Keratinocyte (primary cell): Measurements from ENCODE around the gene ASB13. TPM values are rescaled to one million over a fixed set of nuclear protein-coding genes. Genes with fewer than 3 reads are reported as not detected.

Source experiments
- DNase-seq: peaks from one replicate; pipeline ENCODE4 v3.0.0-alpha.2; 2011; ENCODE audit warnings: low read depth, missing footprints, low spot score
- FAIRE-seq: peaks from 2 replicates; lab custom pipeline; 2011; peaks lifted over from hg19 to GRCh38; lab: Jason Lieb, UNC
- H2AFZ ChIP-seq: 2 replicates; pipeline ENCODE4 v1.6.0; 2012; ENCODE audit warnings: low read length, control low read depth, inconsistent platforms; ENCODE audit not compliant: control insufficient read depth
- H3K27ac ChIP-seq: 2 replicates; pipeline ENCODE4 v1.5.1; 2011; ENCODE audit warnings: low read length; ENCODE audit not compliant: control insufficient read depth, insufficient read depth
- H3K27me3 ChIP-seq: 3 replicates; pipeline ENCODE4 v1.6.0; 2011; ENCODE audit warnings: low read length; ENCODE audit not compliant: control insufficient read depth, insufficient read depth; ENCODE audit errors: extremely low read depth
- H3K36me3 ChIP-seq, 2 experiments: 2 replicates in 1 of 2; 3 replicates in 1 of 2; pipeline ENCODE4 v1.5.1; 2011; ENCODE audit warnings: low read length in 2 of 2, mild to moderate bottlenecking in 1 of 2; ENCODE audit not compliant: control insufficient read depth in 2 of 2, insufficient read depth in 2 of 2; ENCODE audit errors: extremely low read depth in 1 of 2
- H3K4me1 ChIP-seq: 3 replicates; pipeline ENCODE4 v1.5.1; 2011; ENCODE audit warnings: low read length; ENCODE audit not compliant: control insufficient read depth, insufficient read depth; ENCODE audit errors: extremely low read depth
- H3K4me2 ChIP-seq: 3 replicates; pipeline ENCODE4 v1.6.0; 2011; ENCODE audit warnings: low read depth, low read length; ENCODE audit not compliant: control insufficient read depth, insufficient read depth; ENCODE audit errors: extremely low read depth
- H3K4me3 ChIP-seq, 3 experiments: fragments of 200-600 bp in 1 of 3; sonication (generic) in 1 of 3; 2 replicates in 2 of 3; 3 replicates in 1 of 3; pipeline ENCODE4 v1.5.1; 2011 to 2016; ENCODE audit warnings: low read length in 3 of 3, mild to moderate bottlenecking in 3 of 3, control low read depth in 2 of 3, inconsistent platforms in 1 of 3, low read depth in 1 of 3, mixed read lengths in 1 of 3, mixed run types in 1 of 3, moderate library complexity in 1 of 3; ENCODE audit not compliant: control insufficient read depth in 2 of 3, insufficient read depth in 2 of 3; ENCODE audit errors: extremely low read depth in 1 of 3
- H3K79me2 ChIP-seq: 2 replicates; pipeline ENCODE4 v1.6.0; 2012; ENCODE audit warnings: low read length; ENCODE audit not compliant: control insufficient read depth, insufficient read depth
- H3K9ac ChIP-seq: 3 replicates; pipeline ENCODE4 v1.6.0; 2011; ENCODE audit warnings: low read length; ENCODE audit not compliant: control insufficient read depth, insufficient read depth; ENCODE audit errors: extremely low read depth
- H3K9me1 ChIP-seq: 3 replicates; pipeline ENCODE4 v1.6.0; 2011; ENCODE audit warnings: low read length; ENCODE audit not compliant: control insufficient read depth, insufficient read depth; ENCODE audit errors: extremely low read depth
- H3K9me3 ChIP-seq: 2 replicates; pipeline ENCODE4 v1.5.1; 2012; ENCODE audit warnings: low read depth, low read length; ENCODE audit not compliant: control insufficient read depth
- H4K20me1 ChIP-seq: 3 replicates; pipeline ENCODE4 v1.6.0; 2011; ENCODE audit warnings: low read length; ENCODE audit not compliant: control insufficient read depth, insufficient read depth; ENCODE audit errors: extremely low read depth
- EZH2 ChIP-seq: IDR thresholded peaks from one replicate; pipeline ENCODE4 v1.6.1; 2012; ENCODE audit warnings: inconsistent platforms, mild to moderate bottlenecking, low read length, moderate library complexity
- dilution Hi-C: fragments of 300-500 bp; cut with MboI; formaldehyde crosslinking; loops from one replicate; pipeline ENCODE4 v1.7.0; 2020; ENCODE audit warnings: low sequenced_read_pairs; ENCODE audit not compliant: extremely low pct_ligation_motif_present
- polyA plus RNA-seq, 5 experiments: library from polyadenylated mRNA; depleted of rRNA in 3 of 5; stranded (reverse) in 3 of 5; stranded (forward) in 1 of 5; unstranded in 1 of 5; fragments of >200 nt; gene quantifications; 1 replicate in 1 of 5; 2 replicates in 3 of 5; 3 replicates in 1 of 5; pipeline versions ENCODE4 v1.2.1 to v1.2.3, GENCODE V29; 2011 to 2012; ENCODE audit warnings: missing spikeins in 2 of 5, low read depth in 1 of 5, low replicate concordance in 1 of 5
- TF ChIP-seq, protein P1 (sequence below), 3 experiments: IDR thresholded peaks in 1 of 3; conservative IDR thresholded peaks in 1 of 3; optimal IDR thresholded peaks in 1 of 3; 2 replicates in 2 of 3; 3 replicates in 1 of 3; pipeline versions ENCODE3 to v1.5.1; 2011; ENCODE audit warnings: low read length in 3 of 3, mild to moderate bottlenecking in 3 of 3, moderate library complexity in 2 of 3, control low read depth in 1 of 3, inconsistent platforms in 1 of 3; ENCODE audit not compliant: insufficient read depth in 2 of 3; ENCODE audit errors: extremely low read depth in 1 of 3

ASB13 gene
- polyA plus RNA-seq, 1 donor (not counting 4 experiments of a cell fraction or from before 2014, with no cell fraction given), result 6.4 TPM

DNA sequence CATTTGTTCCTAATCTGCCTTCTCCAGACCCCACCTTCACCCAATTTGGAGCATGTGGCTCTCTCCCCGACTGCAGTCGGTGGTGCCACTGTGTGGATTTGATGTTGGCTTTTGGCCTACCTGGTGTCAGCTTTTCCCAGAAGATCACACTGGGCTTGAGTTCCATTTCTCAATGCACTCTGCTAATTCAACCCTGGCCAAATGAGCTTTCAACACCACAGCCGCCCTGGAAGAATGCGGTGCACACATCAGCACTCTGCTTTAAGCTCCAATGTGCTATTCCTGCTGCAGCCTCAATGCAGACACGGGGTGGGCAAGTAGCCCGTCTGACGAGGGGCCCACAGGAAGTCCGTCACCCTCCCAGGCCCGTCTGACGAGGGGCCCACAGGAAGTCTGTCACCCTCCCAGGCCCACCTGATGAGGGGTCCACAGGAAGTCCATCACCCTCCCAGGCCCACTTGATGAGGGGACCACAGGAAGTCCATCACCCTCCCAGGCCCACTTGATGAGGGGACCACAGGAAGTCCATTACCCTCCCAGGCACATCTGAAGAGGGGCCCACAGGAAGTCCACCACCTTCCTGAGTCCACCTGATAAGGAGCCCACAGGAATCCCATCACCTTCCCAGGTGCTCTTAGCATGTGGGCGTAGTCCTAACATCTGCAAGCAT is 64.4 kb downstream of the ASB13 start:
- no peaks in the 10 kb centered on the region for H3K9me1 ChIP-seq
- dilution Hi-C loops, result no loop called here
- no peak overlapping the region for H3K4me2 ChIP-seq
- TF ChIP-seq, protein P1, sequence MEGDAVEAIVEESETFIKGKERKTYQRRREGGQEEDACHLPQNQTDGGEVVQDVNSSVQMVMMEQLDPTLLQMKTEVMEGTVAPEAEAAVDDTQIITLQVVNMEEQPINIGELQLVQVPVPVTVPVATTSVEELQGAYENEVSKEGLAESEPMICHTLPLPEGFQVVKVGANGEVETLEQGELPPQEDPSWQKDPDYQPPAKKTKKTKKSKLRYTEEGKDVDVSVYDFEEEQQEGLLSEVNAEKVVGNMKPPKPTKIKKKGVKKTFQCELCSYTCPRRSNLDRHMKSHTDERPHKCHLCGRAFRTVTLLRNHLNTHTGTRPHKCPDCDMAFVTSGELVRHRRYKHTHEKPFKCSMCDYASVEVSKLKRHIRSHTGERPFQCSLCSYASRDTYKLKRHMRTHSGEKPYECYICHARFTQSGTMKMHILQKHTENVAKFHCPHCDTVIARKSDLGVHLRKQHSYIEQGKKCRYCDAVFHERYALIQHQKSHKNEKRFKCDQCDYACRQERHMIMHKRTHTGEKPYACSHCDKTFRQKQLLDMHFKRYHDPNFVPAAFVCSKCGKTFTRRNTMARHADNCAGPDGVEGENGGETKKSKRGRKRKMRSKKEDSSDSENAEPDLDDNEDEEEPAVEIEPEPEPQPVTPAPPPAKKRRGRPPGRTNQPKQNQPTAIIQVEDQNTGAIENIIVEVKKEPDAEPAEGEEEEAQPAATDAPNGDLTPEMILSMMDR (optimal IDR thresholded peaks at IDR 0.05 in 1 of 3, IDR thresholded peaks at IDR 0.05 in 1 of 3, conservative IDR thresholded peaks at IDR 0.05 in 1 of 3; ENCODE audit: extremely low read depth in 1 of 3, insufficient read depth in 2 of 3, low read length in 3 of 3), result no peak
- TF ChIP-seq EZH2, result no peak
- H3K9me3 ChIP-seq, result no peaks in the 10 kb centered on the region
- DNase-seq, result no peak
- H3K4me1 ChIP-seq, result peaks cover 10% of the 10 kb centered on the region
- H3K9ac ChIP-seq, result no peak overlapping the region
- no peak overlapping the region for H3K4me3 ChIP-seq
- no peak for FAIRE-seq
- H2AFZ ChIP-seq, result no peak overlapping the region
- no peak overlapping the region for H3K27ac ChIP-seq
- no peaks in the 10 kb centered on the region for H3K27me3 ChIP-seq
- no peaks in the 10 kb centered on the region for H3K36me3 ChIP-seq
- H4K20me1 ChIP-seq, result no peaks in the 10 kb centered on the region
- no peaks in the 10 kb centered on the region for H3K79me2 ChIP-seq

DNA sequence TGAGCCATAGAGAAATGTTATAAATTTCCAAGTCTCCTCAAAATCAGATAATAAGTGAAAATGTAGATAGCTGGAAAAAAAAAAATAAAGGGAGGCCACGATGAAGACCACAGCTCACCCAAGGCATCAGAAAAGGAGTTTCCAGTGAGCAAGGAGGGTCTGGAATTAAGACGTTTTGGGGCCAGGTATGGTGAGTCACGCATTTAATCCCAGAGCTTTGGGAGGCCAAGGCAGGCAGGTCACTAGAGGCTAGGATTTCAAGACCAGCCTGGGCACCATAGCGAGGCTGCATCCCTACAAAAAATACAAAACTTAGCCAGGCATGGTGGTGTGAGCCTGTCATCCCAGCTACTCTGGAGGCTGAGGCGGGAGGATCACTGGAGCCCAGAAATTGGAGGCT is 65.5 kb downstream of the ASB13 start:
- TF ChIP-seq, protein P1 (optimal IDR thresholded peaks at IDR 0.05 in 1 of 3, IDR thresholded peaks at IDR 0.05 in 1 of 3, conservative IDR thresholded peaks at IDR 0.05 in 1 of 3; ENCODE audit: extremely low read depth in 1 of 3, insufficient read depth in 2 of 3, low read length in 3 of 3), result no peak
- TF ChIP-seq EZH2, result no peak
- H4K20me1 ChIP-seq, result no peaks in the 10 kb centered on the region

More for the DNA sequence above, 65.5 kb downstream of the ASB13 start:
- no peak overlapping the region for H2AFZ ChIP-seq
- no peak overlapping the region for H3K9ac ChIP-seq
- H3K4me1 ChIP-seq, result peaks cover 18% of the 10 kb centered on the region
- no peak overlapping the region for H3K4me3 ChIP-seq
- DNase-seq (no peak), FAIRE-seq (peak; percentile 13)
- dilution Hi-C loops, result no loop called here
- no peaks in the 10 kb centered on the region for H3K27me3 ChIP-seq
- H3K79me2 ChIP-seq, result no peaks in the 10 kb centered on the region
- no peaks in the 10 kb centered on the region for H3K9me3 ChIP-seq
- peaks cover 4% of the 10 kb centered on the region for H3K9me1 ChIP-seq
- no peaks in the 10 kb centered on the region for H3K36me3 ChIP-seq
- H3K27ac ChIP-seq, result no peak overlapping the region
- H3K4me2 ChIP-seq, result no peak overlapping the region
